HepG2 (cell line): ENCODE measurements around the gene KLHL11. TPM values are rescaled to one million over a fixed set of nuclear protein-coding genes. Genes with fewer than 3 reads are reported as not detected.

Experiments
- CERS6 ChIP-seq: sonication (generic); formaldehyde crosslinking; IDR thresholded peaks from 2 replicates; pipeline ENCODE4 v1.5.0; 2020; ENCODE audit warnings: missing genetic modification reagents
- FOSL2 ChIP-seq: sonication (generic); formaldehyde crosslinking; IDR thresholded peaks from 2 replicates; pipeline ENCODE4 v1.4.0; 2020; ENCODE audit warnings: missing genetic modification reagents
- FOXA3 ChIP-seq: IDR thresholded peaks from 2 replicates; pipeline ENCODE4 v1.6.1; 2016; ENCODE audit warnings: missing genetic modification reagents, missing compliant biosample characterization
- HMGA1 ChIP-seq: sonication (generic); formaldehyde crosslinking; conservative IDR thresholded peaks from 2 replicates; pipeline ENCODE4 v1.4.0; 2020; ENCODE audit warnings: missing genetic modification reagents
- IKZF1 ChIP-seq: fragments of 450-650 bp; IDR thresholded peaks from 2 replicates; pipeline ENCODE4 v1.7.1; 2016
- JUN ChIP-seq: sonication (generic); formaldehyde crosslinking; IDR thresholded peaks from 2 replicates; pipeline ENCODE4 v1.4.0; 2020; ENCODE audit warnings: mild to moderate bottlenecking, missing genetic modification reagents
- LRRFIP1 ChIP-seq: sonication (generic); formaldehyde crosslinking; conservative IDR thresholded peaks from 2 replicates; pipeline ENCODE4 v1.4.0; 2020; ENCODE audit warnings: missing genetic modification reagents
- NR1H2 ChIP-seq: sonication (generic); formaldehyde crosslinking; IDR thresholded peaks from 2 replicates; pipeline ENCODE4 v1.8.1; 2022; ENCODE audit warnings: low read depth, missing genetic modification reagents, borderline replicate concordance
- SALL1 ChIP-seq: sonication (generic); formaldehyde crosslinking; IDR thresholded peaks from 2 replicates; pipeline ENCODE4 v1.8.0; 2022; ENCODE audit warnings: mild to moderate bottlenecking, missing genetic modification reagents
- SALL2 ChIP-seq: sonication (generic); formaldehyde crosslinking; IDR thresholded peaks from 2 replicates; pipeline ENCODE4 v1.8.1; 2023; ENCODE audit warnings: mild to moderate bottlenecking, missing genetic modification reagents, inconsistent platforms
- TFDP2 ChIP-seq: sonication (generic); formaldehyde crosslinking; IDR thresholded peaks from 2 replicates; pipeline ENCODE4 v1.4.0; 2020; ENCODE audit warnings: missing genetic modification reagents
- ZBTB10 ChIP-seq: sonication (generic); formaldehyde crosslinking; IDR thresholded peaks from 2 replicates; pipeline ENCODE4 v1.4.0; 2020; ENCODE audit warnings: missing genetic modification reagents, borderline replicate concordance
- ZBTB7B ChIP-seq: sonication (generic); formaldehyde crosslinking; IDR thresholded peaks from 2 replicates; pipeline ENCODE4 v1.4.0; 2020; ENCODE audit warnings: missing genetic modification reagents
- ZNF12 ChIP-seq: sonication (generic); formaldehyde crosslinking; IDR thresholded peaks from 2 replicates; pipeline ENCODE4 v1.5.0; 2020; ENCODE audit warnings: missing genetic modification reagents
- ZNF143 ChIP-seq: sonication (generic); formaldehyde crosslinking; IDR thresholded peaks from 2 replicates; pipeline ENCODE4 v1.4.0; 2020; ENCODE audit warnings: missing genetic modification reagents
- ZNF225 ChIP-seq: sonication (generic); formaldehyde crosslinking; IDR thresholded peaks from 2 replicates; pipeline ENCODE4 v1.4.0; 2020; ENCODE audit warnings: mild to moderate bottlenecking, missing genetic modification reagents
- ZNF503 ChIP-seq: sonication (generic); formaldehyde crosslinking; IDR thresholded peaks from 2 replicates; pipeline ENCODE4 v1.4.0; 2020; ENCODE audit warnings: missing genetic modification reagents
- ZNF557 ChIP-seq: sonication (generic); formaldehyde crosslinking; IDR thresholded peaks from 2 replicates; pipeline ENCODE4 v1.4.0; 2020; ENCODE audit warnings: missing genetic modification reagents
- ZNF670 ChIP-seq: sonication (generic); formaldehyde crosslinking; IDR thresholded peaks from 2 replicates; pipeline ENCODE4 v1.8.0; 2022; ENCODE audit warnings: mild to moderate bottlenecking, missing genetic modification reagents, borderline replicate concordance
- ZNF772 ChIP-seq: sonication (generic); formaldehyde crosslinking; IDR thresholded peaks from 2 replicates; pipeline ENCODE4 v1.5.0; 2020; ENCODE audit warnings: mild to moderate bottlenecking, missing genetic modification reagents
- polyA plus RNA-seq, 8 experiments: library from polyadenylated mRNA; depleted of rRNA in 3 of 8; stranded (reverse) in 7 of 8; unstranded in 1 of 8; fragments of >200 nt; fragmentation: Illumina TruSeq in 4 of 8; extraction: Trizol in 4 of 8; gene quantifications; 2 replicates each; pipeline versions ENCODE4 v1.2.1 to v1.2.3, GENCODE V29; 2011 to 2016; ENCODE audit warnings: low read depth in 4 of 8, missing spikeins in 1 of 8, mixed read lengths in 1 of 8; ENCODE audit not compliant: insufficient read depth in 1 of 8
- total RNA-seq, 5 experiments: library from RNA; depleted of rRNA; stranded (reverse); fragments of >200 nt; fragmentation: Illumina TruSeq; extraction: Trizol; gene quantifications; 2 replicates each; pipeline ENCODE4 v1.2.3, GENCODE V29; 2016; ENCODE audit warnings: low read depth in 1 of 5

KLHL11 gene
- total and polyA plus RNA-seq, 2 of the 13 experiments (the other 11 are each of a cell fraction or from before 2014, with no cell fraction given), result 7.7 to 27.5 TPM

- TF ChIP-seq LRRFIP1 (CRISPR knock-in tag) (no peak), TFDP2 (peak; percentile 77), ZBTB7B (peak; percentile 28; the same call in 1 of the 2 replicates), NR1H2 (no peak), FOSL2 (0 out of 2 replicates have a peak, but pooled peaks have one; percentile 7), IKZF1 (no peak), SALL2 (peak; percentile 92; the same call in 1 of the 2 replicates), ZNF670 (CRISPR knock-in tag) (no peak; the same call in 1 of the 2 replicates), FOXA3 (peak; percentile 31; the same call in 1 of the 2 replicates), ZNF12 (no peak), CERS6 (peak; percentile 85; the same call in 1 of the 2 replicates), ZNF557 (CRISPR knock-in tag) (peak; percentile 52; the same call in 1 of the 2 replicates), HMGA1 (CRISPR knock-in tag) (no peak), ZNF225 (peak; percentile 4; the same call in 1 of the 2 replicates), ZNF503 (CRISPR knock-in tag) (peak; percentile 67; the same call in 1 of the 2 replicates), ZNF772 (CRISPR knock-in tag) (peak; percentile 71), JUN (CRISPR knock-in tag) (0 out of 2 replicates have a peak, but pooled peaks have one; percentile 26), SALL1 (peak; percentile 85), ZNF143 (CRISPR knock-in tag) (no peak), ZBTB10 (peak; percentile 57; the same call in 1 of the 2 replicates)
These were observed 53.5 kb downstream of the KLHL11 start, which contains the start of gene P3H4 (continued) for GRCh38 chr17:41811549-41812380.
